ENCODE measurements around the gene SCAI.

GRCh38 chr9:125119643-125120286, 23.6 kb downstream of the SCAI start:
- TF ChIP-seq CTCF (tag by site-specific recombination; IDR thresholded peaks at IDR 0.05) (no peak), PRDM10 (tag by site-specific recombination; IDR thresholded peaks at IDR 0.05) (no peak), ZNF639 (tag by site-specific recombination; IDR thresholded peaks at IDR 0.05) (no peak), ZNF10 (tag by site-specific recombination; IDR thresholded peaks at IDR 0.05) (no peak), ZNF488 (tag by site-specific recombination; IDR thresholded peaks at IDR 0.05) (no peak), ZSCAN5A (tag by site-specific recombination; IDR thresholded peaks at IDR 0.05) (no peak), ZNF132 (tag by site-specific recombination; IDR thresholded peaks at IDR 0.05; ENCODE audit: borderline replicate concordance) (no peak), ZBTB8A (tag by site-specific recombination; IDR thresholded peaks at IDR 0.05) (no peak), ZNF670 (tag by site-specific recombination; IDR thresholded peaks at IDR 0.05; ENCODE audit: low read depth) (no peak)
